Measurements from ENCODE around the gene UBE3B.
"Not testable (repeated sequence)": the region's sequence is repeated elsewhere in the genome, so short reads cannot be mapped to it uniquely, and the experiment has no call there.

Gene UBE3B

DNA sequence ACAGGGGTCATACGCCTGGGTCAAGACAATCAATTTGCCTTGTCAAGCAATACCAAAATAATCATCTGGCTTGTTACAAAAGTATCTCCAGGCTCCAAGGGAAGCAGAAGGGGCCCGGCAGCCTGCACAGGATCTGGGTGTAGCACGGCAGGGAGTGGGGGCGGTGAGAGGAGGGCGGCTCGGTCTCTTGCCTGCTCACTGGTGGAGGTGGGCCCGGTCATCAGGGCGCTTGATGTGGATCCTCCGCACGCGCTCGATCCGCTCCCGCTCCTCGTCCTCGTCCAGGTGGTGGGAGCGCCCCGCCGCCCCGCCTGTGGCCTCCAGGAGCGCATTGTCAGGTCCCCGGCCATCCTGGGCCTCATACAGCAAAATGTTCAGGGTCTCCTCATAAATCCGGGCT is 26.0 kb upstream of the UBE3B start:
- DNase-seq = no peak

DNA sequence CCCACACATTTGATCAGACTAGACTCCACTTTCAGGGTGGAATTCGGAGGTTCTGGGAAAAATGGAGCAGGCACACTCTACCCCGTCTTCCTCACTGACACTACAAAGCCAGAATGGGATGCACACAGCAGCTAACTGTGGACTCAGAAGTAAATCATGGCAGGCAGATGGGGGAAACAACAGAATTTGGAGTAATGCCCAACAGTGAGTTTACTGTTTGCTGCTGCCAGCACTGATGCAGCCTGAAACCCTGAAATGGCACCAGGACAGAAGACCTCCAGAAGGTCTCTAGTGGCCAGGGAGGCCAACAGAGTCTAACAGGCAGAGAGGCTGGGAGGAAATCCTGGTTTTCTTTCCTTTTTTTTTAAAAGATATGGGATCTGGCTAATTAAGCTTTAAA is 24.9 kb upstream of the UBE3B start:
- DNase-seq = no peak

DNA sequence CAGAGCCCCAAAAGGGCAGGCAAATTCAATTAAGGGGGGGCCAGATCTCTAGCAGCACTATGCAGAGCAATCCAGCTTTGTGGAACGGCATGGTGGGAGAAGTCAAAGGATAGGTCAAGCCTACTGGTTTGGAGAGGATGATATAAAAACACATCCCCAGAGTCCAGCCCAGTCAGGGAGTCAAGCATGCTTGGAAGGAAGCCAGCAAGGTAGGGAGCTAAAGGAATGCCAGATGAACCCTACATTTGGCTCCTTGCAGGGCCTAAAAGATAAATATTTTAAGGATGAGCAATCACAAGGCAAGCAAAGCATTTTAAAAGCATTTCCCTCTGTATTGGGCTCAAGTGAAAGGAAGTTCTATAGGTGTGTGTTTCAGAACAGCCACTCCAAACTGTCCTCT is 21.7 kb upstream of the UBE3B start:
- DNase-seq = no peak

DNA sequence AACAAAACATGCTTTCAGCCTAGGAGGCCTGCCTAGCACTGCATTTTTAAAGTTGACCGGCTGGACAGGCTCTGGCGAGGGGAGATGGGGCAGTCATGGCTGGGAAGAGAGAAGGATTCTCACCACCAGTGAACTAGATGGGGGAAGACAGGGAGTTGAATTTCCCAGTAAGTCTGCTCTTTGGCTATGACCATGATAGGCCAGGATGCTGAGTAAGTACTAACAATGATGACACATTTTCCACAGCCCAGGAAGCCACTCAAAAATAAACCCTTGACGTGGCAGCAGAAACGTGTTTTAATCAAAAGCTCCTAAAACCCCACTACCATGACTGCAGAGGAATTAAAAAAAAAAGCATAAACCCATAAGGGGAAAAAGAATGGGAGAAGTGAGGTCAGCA is 19.3 kb upstream of the UBE3B start:
- DNase-seq = no peak

DNA sequence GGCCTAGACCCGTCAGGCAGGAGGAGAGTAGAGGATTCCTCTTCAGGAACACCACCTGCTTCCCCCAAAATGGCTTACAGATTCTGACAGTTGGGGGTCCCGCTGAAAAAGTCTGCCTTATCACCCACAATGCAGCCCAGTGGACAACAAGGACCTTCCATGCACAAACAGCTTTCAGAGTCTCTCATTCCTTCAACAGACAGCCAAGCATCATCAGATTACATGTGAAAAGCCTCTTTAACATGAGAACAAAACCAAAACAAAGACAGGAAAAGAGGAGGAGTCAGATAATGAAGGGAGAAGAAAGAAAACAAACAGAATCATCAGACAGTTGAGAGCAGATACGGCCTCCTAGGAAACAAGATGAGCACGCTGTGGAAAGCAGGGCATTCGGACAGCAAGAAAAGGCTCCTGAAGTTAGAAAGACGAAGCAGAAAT is 18.6 kb upstream of the UBE3B start:
- no peak for DNase-seq

DNA sequence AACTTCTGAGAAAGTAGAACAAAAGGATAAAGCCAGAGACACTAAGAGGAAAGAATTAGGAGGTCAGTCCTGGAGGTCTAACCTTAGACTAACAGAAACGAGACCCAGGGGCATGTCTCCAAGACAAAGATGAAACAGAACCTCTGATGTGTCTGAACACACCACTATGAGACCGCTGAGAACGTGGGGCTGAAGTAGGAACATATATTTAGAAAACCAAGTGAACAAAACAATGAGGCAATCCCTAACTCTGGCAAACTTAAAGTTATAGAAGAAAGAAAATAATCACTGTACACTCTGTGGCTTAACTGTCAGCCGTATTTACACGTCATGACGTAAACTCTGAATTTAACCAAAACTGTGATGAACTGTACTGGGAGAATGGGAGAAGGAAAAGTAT is 18.2 kb upstream of the UBE3B start:
- no peak for DNase-seq

DNA sequence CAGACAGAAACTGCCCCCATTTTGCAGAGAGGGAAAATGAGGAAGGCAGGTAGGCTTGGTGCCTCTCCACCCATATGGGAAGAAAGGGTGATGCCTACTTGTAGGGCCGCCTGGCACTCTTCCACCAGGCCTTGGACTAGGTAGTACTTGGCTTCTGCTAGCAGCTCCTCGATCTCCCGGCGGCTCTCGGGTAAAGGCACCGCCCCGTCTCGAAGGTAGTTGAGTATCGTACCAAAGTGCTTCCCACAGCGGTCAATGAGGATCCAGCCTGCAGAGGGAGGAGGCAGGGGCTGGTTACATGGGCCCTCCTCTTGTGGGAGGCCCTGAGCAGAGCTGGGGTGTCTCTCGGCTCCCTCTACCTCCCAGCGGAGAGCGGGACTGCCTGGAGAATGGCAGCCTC is 16.9 kb upstream of the UBE3B start:
- DNase-seq = no peak

DNA sequence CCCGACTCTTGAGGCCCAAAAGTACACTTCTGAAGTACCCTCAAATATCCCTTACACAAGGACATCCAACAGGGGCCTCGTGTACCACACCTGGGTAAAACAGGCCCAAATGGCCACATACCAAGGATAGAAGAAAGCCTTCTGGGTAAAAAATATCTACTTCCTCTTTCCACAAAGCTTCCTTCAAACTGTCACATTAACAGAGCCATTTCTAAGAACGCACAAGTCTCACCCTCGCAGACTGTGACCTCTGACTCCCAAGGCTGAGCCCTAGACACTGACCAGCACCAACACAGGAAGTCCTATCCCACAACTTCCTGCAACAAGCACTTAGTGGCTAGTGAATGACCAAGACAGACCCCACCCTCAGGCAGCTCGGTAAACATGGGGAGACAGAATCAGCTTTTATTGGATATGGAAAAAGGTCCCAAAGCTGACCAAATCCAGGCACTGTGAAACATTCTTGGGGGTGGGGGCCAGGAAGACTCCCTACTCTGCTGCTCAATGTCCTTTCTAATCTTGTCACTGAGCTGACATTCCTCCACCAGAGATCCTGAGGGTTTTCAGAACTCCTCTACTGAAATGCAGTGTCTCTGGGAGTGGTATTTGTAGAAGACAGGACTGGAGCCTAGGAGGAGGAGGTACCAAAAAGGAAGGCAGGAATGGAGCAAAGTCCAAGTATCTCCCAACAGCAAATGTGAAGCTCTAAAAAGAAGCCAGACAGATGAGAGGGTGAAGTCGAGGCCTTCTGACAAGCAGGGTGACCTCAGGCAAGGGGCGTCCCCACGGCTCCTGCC is 16.2 kb upstream of the UBE3B start:
- DNase-seq = no peak

DNA sequence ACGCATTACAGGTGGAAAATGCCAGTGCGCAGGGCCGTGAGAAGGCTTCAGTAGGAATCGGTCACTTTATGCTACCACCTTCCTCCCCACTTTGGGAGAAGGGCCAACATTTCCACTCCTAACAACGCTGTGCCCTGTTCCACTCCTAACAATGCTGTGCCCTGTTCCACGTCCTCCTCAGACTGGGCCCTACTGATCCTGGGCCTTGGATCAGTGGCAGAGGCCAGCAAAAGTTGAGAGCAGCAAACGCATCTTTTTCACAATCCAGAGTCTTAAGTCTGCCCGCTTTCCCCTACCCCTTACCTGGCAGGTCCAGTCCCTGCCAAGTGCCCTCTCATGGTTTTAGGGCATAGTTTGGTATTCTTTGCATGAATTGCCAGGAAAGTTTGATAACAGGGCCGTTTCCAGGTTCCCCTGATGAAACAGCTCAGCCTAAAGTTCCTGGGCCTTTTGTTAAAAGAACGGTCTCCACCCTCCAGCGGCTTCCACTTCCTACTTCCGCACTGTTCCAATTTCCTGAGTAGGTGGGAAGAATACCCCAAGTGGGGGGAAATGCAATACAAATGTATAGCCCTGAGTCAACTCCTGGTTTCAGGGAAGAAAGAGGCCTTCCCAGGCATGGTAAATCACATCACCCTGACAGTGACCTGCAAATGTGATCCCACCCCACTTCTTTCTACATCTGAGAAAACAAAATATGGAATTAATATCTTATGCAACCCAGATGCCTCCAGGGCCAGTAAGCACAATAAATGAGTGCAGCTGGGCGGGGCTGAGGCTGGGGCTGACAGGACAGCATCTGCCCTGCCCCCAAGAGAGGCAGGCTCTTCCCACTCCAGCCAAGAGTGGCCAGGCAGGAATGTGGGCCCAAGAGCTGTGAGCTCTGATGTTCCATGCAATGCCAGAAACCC is 15.3 kb upstream of the UBE3B start:
- no peak for DNase-seq

DNA sequence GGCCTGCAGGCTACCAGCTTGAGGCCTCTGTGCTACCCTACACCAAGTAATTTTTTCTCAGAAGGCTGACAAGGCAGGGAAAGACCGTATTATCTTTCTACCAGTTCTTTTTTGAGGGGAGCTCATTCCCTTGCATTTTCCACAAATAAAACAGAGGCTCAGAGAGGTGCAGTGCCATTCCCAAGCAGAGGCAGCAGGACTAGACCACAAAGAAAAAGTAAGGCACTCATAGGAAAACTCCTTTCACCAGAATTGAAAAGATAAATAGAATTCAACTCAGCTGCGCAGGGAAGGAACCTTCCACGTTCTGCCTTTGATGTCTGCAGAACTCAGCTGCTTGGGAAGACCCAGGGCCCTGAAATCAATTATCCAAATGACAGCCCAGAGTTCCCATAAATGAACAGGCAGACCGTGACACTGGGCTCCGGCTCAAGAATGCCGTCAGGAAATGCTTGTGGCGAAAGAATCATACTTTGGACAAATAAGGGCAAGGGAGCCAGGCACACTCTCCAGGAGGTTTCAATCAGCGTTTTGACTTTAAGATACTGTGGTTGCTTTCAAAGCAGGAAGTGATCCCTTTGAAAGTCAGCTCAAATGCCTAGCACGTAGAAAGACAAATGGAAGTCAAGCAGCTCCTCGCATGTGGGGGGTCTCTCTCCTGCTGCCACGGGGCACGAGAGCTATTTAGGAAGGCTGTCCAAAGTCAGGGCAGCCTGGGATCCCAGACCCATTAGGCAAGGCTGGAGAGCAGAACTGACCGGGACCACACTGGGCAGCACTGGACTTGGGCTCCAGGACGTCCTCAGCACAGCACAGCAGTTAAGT is 14.4 kb upstream of the UBE3B start:
- DNase-seq = no peak

DNA sequence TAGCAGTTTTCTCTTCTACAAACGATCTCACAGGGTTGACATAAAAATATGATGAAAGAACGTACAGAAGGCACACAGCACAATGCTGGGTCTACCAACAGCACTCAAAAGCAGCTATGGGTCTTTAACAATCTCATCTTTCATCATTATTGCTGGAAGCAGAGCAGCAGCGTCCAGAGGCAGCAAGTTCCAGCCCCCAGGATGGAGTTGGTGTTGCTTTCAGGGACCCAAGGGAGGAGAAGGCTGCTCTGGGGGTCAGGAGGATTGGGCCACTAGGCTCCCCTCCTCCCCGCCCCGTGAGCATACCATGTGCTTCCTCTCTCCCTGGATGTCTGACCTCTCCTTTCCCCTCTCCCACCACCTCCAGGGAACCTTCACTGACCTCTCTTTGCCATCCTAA is 13.7 kb upstream of the UBE3B start:
- DNase-seq = no peak

DNA sequence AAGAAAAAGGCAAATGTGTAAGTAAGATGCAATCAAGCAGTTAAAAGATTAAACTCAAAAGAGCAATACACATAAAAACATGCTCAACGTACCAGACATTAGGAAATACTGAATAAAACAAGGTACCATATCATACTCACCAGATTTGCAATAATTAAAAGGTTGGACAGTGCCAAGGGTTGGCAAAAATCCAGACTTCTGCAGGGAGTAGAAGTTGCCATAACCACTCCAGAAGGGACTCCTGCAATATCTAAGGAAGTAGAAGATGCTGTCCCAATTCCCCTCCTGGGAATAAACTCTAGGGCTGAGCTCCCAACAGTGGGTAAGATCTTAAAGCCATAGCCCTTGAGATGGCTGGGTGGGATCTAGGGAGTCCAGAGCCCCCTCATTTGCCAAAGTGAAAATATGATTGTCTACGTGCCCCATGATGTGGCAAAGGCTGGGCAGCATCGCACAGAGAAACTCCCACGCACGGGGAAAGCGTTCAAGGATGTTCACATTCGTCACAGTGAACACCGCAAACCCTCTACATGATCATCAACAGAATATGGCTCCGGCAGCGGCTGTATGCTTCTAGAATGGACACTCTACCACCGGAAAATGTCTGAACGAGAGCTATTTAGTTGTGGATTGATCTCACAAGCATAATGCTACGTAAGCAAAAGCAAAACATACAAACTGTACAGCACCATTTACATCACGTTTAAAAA is 12.6 kb upstream of the UBE3B start:
- no peak for DNase-seq

DNA sequence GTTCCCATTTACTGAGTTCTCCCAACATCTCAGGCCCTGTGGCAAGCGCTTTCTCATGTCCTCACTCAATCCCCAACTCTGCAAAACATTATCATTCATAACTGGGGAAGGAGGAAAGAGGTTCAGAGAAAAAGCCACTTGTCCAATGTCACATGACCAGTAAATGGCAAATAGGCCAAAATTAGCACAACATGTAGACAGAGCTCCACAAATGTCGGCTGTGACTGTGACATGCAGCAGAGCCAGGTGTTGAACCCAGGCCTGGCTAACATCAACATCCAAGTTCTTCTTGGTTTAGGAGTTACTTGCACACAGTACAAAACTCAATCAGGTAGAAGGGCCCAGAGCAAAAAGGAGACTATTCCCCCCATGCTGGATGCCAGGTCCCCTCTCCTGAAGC is 11.1 kb upstream of the UBE3B start:
- no peak for DNase-seq

DNA sequence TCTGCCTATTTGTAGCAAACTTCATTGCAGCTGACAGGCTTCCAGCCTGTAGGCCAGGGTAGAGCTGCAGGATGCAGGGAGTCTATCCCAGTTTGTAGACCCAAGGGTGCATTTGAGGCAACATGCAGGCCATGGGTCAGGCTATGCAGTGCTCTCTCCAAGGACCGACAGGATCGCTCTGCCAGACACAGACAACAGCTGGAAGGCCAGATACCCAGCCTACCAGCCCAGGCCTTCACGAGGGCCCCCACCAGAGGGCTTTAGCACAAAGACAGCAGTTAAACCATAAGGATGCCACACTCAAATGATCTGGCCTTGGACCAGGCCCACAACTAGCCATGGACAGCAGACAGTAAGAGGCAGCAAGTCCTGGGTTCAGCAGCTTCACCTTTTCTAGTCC is 10.6 kb upstream of the UBE3B start:
- no peak for DNase-seq

DNA sequence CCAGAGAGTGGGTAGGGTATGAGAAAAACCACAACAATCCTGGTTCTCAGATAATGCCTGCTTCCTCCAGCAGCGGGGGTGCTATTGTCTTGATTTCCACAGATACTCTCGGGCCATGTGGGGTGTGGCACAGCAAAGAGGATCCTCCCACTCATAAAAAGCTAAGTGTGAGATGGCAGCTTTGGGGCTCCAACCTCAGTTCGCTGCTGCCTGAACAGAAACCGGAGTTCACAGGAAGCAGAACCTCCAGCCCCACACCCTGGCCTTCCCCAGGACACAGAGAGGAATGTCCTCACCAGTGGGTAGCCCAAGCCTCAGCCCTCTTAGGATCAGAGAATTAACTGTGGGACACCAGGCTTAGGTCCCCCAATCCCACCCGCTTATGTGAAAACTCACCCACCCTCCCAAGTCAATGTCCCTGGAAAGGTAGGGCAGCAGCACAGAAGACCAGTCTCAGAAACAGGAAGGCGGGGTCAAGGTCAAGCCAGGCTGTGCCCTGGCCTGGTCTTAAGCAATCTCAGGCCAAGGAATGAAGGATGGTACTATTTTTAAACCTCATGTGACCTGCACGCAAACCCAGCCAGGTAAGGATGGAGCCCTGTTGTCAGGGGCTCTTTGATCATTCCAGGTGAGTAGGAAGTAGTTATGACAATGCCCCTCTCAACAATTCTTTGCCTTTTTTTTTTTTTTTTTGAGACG is 9.3 kb upstream of the UBE3B start:
- DNase-seq = no peak

DNA sequence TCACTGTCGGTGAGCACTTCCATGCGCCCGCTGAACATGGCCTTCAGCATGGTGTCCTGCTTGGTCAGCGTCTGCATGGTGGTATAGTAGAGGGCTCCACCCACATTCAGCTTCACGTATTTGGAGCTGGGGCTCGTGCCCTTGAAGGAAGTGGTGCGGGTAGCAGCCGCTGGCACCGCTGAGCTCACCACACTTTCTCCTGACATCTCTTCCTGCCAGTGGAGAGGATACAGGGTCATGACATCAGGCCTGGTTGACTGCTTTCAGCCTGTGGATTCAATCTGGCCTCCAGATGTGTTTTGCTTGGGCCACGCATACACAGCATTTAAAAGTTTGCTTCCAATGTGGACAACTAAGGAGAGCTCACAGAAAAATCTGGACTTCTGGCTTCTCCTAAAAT is 7.9 kb upstream of the UBE3B start:
- no peak for DNase-seq

DNA sequence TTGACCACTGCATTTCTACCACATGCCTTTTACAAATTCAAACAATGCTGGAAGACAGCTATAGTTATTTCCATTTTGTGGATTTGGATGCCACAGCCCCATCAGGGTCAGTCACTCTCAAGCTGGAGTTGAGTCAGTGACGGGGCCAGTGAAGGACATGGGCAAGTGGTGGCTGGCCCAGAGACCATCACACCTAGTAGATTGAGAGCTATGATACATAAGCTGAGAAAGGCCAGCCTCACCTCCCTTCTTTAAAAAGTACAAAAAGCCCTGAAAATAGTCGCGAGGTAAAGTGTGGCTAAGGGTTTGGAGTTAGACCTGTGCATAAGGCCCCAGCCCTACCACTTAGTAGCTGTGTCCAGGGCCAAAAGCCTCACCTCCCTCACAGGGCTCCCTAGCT is 4.4 kb upstream of the UBE3B start:
- no peak for DNase-seq

DNA sequence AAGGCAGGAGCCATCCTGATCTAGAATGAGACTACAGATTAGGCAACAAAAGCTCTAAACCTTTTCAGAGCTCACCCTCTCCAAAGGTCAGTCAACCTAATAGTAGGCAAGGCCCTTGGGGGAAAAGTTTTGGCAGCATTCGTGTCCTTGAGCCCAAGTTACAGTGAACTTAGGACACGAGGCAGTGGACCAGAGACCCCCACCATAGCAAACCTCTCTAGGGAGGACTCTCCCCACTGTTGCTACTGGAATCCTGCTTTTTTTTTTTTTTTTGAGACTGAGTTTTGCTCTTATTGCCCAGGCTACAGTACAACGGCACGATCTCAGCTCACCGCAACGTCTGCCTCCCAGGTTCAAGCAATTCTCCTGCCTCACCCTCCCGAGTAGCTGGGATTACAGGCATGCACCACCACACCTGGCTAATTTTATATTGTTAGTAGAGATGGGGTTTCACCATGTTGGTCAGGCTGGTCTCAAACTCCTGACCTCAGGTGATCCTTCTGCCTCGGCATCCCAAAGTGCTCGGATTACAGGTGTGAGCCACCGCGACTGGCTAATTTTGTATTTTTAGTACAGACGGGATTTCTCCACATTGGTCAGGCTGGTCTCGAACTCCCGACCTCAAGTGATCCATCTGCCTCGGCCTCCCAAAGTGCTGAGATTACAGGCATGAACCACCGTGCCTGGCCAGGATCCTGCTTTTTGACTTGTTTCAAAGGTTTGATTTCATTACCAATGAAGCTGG is 3.7 kb upstream of the UBE3B start:
- not testable (repeated sequence) for DNase-seq

DNA sequence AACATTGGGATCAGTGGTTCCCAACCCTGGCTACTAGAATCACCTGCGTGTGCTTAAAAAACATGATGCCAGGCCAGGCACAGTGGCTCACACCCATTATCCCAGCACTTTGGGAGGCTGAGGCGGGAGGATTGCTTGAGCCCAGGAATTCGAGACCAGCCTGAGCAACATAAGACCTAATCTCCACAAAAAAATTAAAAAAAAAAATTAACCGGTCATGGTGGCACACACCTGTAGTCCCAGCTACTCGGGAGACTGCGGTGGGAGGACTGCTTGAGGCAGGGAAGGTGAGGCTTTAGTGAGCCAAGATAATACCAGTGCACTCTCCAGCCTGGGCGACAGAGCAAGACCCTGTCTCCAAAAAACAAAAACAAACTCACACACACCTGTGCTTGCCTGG is 2.3 kb upstream of the UBE3B start:
- no peak for DNase-seq

DNA sequence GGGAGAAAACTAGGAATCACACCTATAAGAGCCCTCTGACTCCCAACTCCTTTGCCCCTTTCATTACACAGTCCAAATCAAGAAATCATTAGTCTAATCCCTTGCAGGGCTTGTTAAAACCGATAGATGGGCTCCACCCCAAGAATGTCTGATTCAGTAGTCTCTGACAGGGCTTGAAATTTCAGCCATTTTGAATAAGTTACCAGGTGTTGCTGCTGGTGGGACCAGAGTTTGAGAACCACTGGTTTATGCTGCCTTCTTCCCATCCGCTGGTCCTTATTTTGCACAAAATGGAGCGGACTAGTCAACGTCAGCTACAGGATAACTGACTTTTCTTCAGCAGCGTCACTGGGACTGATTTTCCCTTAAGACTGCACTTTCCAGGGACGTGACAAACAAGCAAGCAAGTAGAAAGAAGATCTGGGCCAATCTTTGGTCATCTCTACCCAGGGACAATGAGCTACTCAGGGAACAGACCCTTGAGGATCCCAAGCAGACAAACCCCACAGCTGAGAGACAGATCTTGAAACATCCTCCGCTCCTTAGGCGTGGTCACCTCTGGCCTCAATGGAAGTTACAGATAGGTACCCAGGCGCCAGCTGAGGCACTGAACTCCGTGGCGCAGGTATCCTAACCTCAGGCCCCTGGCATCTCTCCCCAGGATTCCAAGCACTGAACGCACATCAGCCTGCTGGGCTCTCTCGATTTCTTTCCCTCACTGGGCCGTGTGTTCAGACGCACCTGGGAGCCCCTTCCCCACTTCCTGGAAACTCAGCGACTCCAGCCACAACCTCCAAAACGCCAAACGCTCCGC is 1.2 kb upstream of the UBE3B start:
- no peak for DNase-seq

Measured in NCI-H2081 (cell line).